NT2/D1 (cell line): Measurements from ENCODE around the gene ITCH.

Experiments
- SUZ12 ChIP-seq: IDR thresholded peaks from 2 replicates; pipeline ENCODE4 v1.6.1; 2011; ENCODE audit not compliant: insufficient read length, insufficient read depth; ENCODE audit errors: extremely low read depth
- YY1 ChIP-seq: IDR thresholded peaks from 2 replicates; pipeline ENCODE4 v1.6.1; 2011; ENCODE audit not compliant: insufficient read length, insufficient read depth
- ZNF274 ChIP-seq: IDR thresholded peaks from 2 replicates; pipeline ENCODE4 v1.6.1; 2011; ENCODE audit warnings: mild to moderate bottlenecking, low read depth, low read length

- TF ChIP-seq ZNF274 (no peak), SUZ12 (no peak), YY1 (no peak)
These were observed 175.6 kb downstream of the ITCH start for GRCh38 chr20:34538671-34539123.
